ENCODE data around the gene TTC9B.

Gene TTC9B

DNA sequence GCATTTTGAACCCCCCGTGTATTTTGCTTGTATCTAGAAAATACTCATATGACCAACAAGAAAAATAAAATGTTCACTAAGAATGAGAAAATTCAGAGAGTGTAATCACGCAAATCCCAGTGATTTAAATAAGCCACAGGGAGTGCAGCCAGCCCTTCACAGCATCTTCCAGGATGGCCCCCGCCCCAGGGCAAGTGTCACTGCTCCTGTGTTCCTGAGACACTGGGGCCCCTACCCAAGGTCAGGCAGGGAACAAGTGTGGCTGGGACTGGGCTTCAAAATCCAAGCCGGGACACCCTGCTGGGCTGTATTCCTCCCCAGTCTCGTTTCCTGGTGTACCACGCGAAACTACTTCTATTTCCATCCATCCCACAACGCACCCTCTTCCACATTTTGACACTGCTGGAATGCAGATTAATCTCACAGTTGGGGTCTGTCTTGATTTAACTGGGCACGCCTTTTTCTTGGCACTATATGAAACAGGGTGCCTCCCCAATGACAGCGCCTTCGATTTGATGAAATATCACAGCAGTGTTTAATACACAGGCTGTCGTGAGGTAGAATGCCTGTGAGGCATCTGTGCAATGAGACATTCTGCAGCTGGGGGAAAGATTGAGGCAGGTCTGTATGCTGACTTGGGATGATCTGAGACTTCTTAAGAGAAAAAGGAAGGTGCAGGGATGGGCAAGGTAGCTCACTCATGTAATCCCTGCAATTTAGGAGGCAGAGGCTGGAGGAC is 26.6 kb upstream of the TTC9B start:
- TF ChIP-seq, protein P1, sequence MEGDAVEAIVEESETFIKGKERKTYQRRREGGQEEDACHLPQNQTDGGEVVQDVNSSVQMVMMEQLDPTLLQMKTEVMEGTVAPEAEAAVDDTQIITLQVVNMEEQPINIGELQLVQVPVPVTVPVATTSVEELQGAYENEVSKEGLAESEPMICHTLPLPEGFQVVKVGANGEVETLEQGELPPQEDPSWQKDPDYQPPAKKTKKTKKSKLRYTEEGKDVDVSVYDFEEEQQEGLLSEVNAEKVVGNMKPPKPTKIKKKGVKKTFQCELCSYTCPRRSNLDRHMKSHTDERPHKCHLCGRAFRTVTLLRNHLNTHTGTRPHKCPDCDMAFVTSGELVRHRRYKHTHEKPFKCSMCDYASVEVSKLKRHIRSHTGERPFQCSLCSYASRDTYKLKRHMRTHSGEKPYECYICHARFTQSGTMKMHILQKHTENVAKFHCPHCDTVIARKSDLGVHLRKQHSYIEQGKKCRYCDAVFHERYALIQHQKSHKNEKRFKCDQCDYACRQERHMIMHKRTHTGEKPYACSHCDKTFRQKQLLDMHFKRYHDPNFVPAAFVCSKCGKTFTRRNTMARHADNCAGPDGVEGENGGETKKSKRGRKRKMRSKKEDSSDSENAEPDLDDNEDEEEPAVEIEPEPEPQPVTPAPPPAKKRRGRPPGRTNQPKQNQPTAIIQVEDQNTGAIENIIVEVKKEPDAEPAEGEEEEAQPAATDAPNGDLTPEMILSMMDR (conservative IDR thresholded peaks at IDR 0.05; ENCODE audit: control insufficient read depth, insufficient read depth, low read depth, low read length): no peak
- H3K4me3 ChIP-seq (ENCODE audit: control insufficient read depth, low read depth, low read length): no peak overlapping the region
- no peak for DNase-seq (ENCODE audit: low read depth)

GRCh38 chr19:40243181-40243580 is 25.0 kb upstream of the TTC9B start:
- DNase-seq (ENCODE audit: low read depth): no peak
- H3K4me3 ChIP-seq (ENCODE audit: control insufficient read depth, low read depth, low read length): no peak overlapping the region
- TF ChIP-seq, protein P1 (conservative IDR thresholded peaks at IDR 0.05; ENCODE audit: control insufficient read depth, insufficient read depth, low read depth, low read length): no peak

- H3K4me3 ChIP-seq (ENCODE audit: control insufficient read depth, low read depth, low read length): no peak overlapping the region
- TF ChIP-seq, protein P1 (conservative IDR thresholded peaks at IDR 0.05; ENCODE audit: control insufficient read depth, insufficient read depth, low read depth, low read length): no peak
- DNase-seq (ENCODE audit: low read depth): no peak
Observed at GRCh38 chr19:40242480-40242879, 24.3 kb upstream of the TTC9B start.

- no peak overlapping the region for H3K4me3 ChIP-seq (ENCODE audit: control insufficient read depth, low read depth, low read length)
- peak; percentile 49 for DNase-seq (ENCODE audit: low read depth)
- TF ChIP-seq, protein P1 (conservative IDR thresholded peaks at IDR 0.05; ENCODE audit: control insufficient read depth, insufficient read depth, low read depth, low read length): no peak
Observed at GRCh38 chr19:40241809-40242384, 23.7 kb upstream of the TTC9B start.

- H3K4me3 ChIP-seq (ENCODE audit: control insufficient read depth, low read depth, low read length): no peak overlapping the region
- TF ChIP-seq, protein P1 (conservative IDR thresholded peaks at IDR 0.05; ENCODE audit: control insufficient read depth, insufficient read depth, low read depth, low read length): no peak
Observed at GRCh38 chr19:40241125-40241808, 23.1 kb upstream of the TTC9B start.

GRCh38 chr19:40240332-40240731 is 22.1 kb upstream of the TTC9B start:
- no peak for DNase-seq (ENCODE audit: low read depth)
- TF ChIP-seq, protein P1 (conservative IDR thresholded peaks at IDR 0.05; ENCODE audit: control insufficient read depth, insufficient read depth, low read depth, low read length): no peak
- no peak overlapping the region for H3K4me3 ChIP-seq (ENCODE audit: control insufficient read depth, low read depth, low read length)

More at GRCh38 chr19:40241125-40241808, 23.1 kb upstream of the TTC9B start:
- no peak for DNase-seq (ENCODE audit: low read depth)

Measured in fibroblast of mammary gland (primary cell).